Neuron (in vitro differentiated cells): ENCODE data around the gene SPTY2D1.
"Not testable (repeated sequence)": the region's sequence is repeated elsewhere in the genome, so short reads cannot be mapped to it uniquely, and the experiment has no call there.

Experiments
- H2AFZ ChIP-seq: one replicate; pipeline ENCODE4 v1.6.1; 2013; ENCODE audit warnings: low read depth, mild to moderate bottlenecking, inconsistent platforms, low read length, moderate library complexity
- H3K27me3 ChIP-seq: one replicate; pipeline ENCODE4 v1.6.1; 2013; ENCODE audit warnings: low read length; ENCODE audit not compliant: insufficient read depth
- H3K36me3 ChIP-seq: one replicate; pipeline ENCODE4 v1.6.1; 2013; ENCODE audit warnings: low read length; ENCODE audit not compliant: insufficient read depth
- H3K4me1 ChIP-seq: one replicate; pipeline ENCODE4 v1.6.1; 2013; ENCODE audit warnings: low read length; ENCODE audit not compliant: insufficient read depth
- H3K4me3 ChIP-seq: 2 replicates; pipeline ENCODE4 v1.5.1; 2013; ENCODE audit warnings: mild to moderate bottlenecking, low read length, moderate library complexity
- H3K9me3 ChIP-seq: one replicate; pipeline ENCODE4 v1.6.1; 2013; ENCODE audit warnings: low read length

SPTY2D1 gene

GRCh38 chr11:18650353-18650752 is 16.2 kb upstream of the SPTY2D1 start:
- Histone ChIP-seq H3K4me3 (no peak overlapping the region), H3K27me3 (no peaks in the 10 kb centered on the region), H3K36me3 (no peaks in the 10 kb centered on the region), H3K9me3 (no peaks in the 10 kb centered on the region), H3K4me1 (no peaks in the 10 kb centered on the region), H2AFZ (no peak overlapping the region)

GRCh38 chr11:18643034-18643433 is 8.9 kb upstream of the SPTY2D1 start:
- not testable (repeated sequence) for H3K9me3 ChIP-seq, H3K27me3 ChIP-seq, H3K4me1 ChIP-seq, H3K36me3 ChIP-seq, H2AFZ ChIP-seq, H3K4me3 ChIP-seq

- H3K27me3 ChIP-seq = peaks cover 2% of the 10 kb centered on the region
- H3K4me3 ChIP-seq = no peak overlapping the region
- no peaks in the 10 kb centered on the region for H3K9me3 ChIP-seq
- H3K4me1 ChIP-seq = no peaks in the 10 kb centered on the region
- H2AFZ ChIP-seq = no peak overlapping the region
- no peaks in the 10 kb centered on the region for H3K36me3 ChIP-seq
Observed at GRCh38 chr11:18641677-18642076, 7.5 kb upstream of the SPTY2D1 start.

- H3K27me3 ChIP-seq = no peaks in the 10 kb centered on the region
- peaks cover 16% of the 10 kb centered on the region for H3K4me1 ChIP-seq
- H3K9me3 ChIP-seq = no peaks in the 10 kb centered on the region
- peak overlapping the region; percentile 89 for H3K4me3 ChIP-seq
- no peaks in the 10 kb centered on the region for H3K36me3 ChIP-seq
- no peak overlapping the region for H2AFZ ChIP-seq
Observed at GRCh38 chr11:18633256-18634139, 644 bp downstream of the SPTY2D1 start.

- no peaks in the 10 kb centered on the region for H3K9me3 ChIP-seq
- no peak overlapping the region for H2AFZ ChIP-seq
- no peaks in the 10 kb centered on the region for H3K36me3 ChIP-seq
- peaks cover 16% of the 10 kb centered on the region for H3K4me1 ChIP-seq
- H3K4me3 ChIP-seq = peak overlapping the region; percentile 89
- H3K27me3 ChIP-seq = no peaks in the 10 kb centered on the region
Observed at GRCh38 chr11:18632841-18633240, 1.3 kb downstream of the SPTY2D1 start.

- no peaks in the 10 kb centered on the region for H3K36me3 ChIP-seq
- no peak overlapping the region for H3K4me3 ChIP-seq
- no peaks in the 10 kb centered on the region for H3K4me1 ChIP-seq
- H3K27me3 ChIP-seq = no peaks in the 10 kb centered on the region
- H2AFZ ChIP-seq = no peak overlapping the region
- H3K9me3 ChIP-seq = no peaks in the 10 kb centered on the region
Observed at GRCh38 chr11:18624161-18624560, 10.0 kb downstream of the SPTY2D1 start.

GRCh38 chr11:18623707-18624106 is 10.4 kb downstream of the SPTY2D1 start:
- Histone ChIP-seq H3K9me3 (no peaks in the 10 kb centered on the region), H3K4me1 (no peaks in the 10 kb centered on the region), H3K4me3 (no peak overlapping the region), H3K36me3 (no peaks in the 10 kb centered on the region), H2AFZ (no peak overlapping the region), H3K27me3 (no peaks in the 10 kb centered on the region)

GRCh38 chr11:18618342-18619025 is 15.7 kb downstream of the SPTY2D1 start:
- H2AFZ ChIP-seq = no peak overlapping the region
- H3K9me3 ChIP-seq = no peaks in the 10 kb centered on the region
- H3K4me1 ChIP-seq = peaks cover 3% of the 10 kb centered on the region
- no peaks in the 10 kb centered on the region for H3K27me3 ChIP-seq
- H3K4me3 ChIP-seq = no peak overlapping the region
- H3K36me3 ChIP-seq = peaks cover 24% of the 10 kb centered on the region

- H3K36me3 ChIP-seq = peaks cover 26% of the 10 kb centered on the region
- H3K4me1 ChIP-seq = peaks cover 3% of the 10 kb centered on the region
- no peak overlapping the region for H3K4me3 ChIP-seq
Observed at GRCh38 chr11:18617688-18618341, 16.3 kb downstream of the SPTY2D1 start.

GRCh38 chr11:18615628-18616392 is 18.3 kb downstream of the SPTY2D1 start:
- Histone ChIP-seq H2AFZ (no peak overlapping the region), H3K27me3 (no peaks in the 10 kb centered on the region), H3K9me3 (no peaks in the 10 kb centered on the region), H3K4me1 (peaks cover 3% of the 10 kb centered on the region), H3K36me3 (peaks cover 41% of the 10 kb centered on the region), H3K4me3 (no peak overlapping the region)

More at GRCh38 chr11:18617688-18618341, 16.3 kb downstream of the SPTY2D1 start:
- Histone ChIP-seq H2AFZ (no peak overlapping the region), H3K9me3 (no peaks in the 10 kb centered on the region), H3K27me3 (no peaks in the 10 kb centered on the region)

- no peak overlapping the region for H3K4me3 ChIP-seq
- H2AFZ ChIP-seq = no peak overlapping the region
- H3K9me3 ChIP-seq = no peaks in the 10 kb centered on the region
- H3K4me1 ChIP-seq = peaks cover 3% of the 10 kb centered on the region
- peaks cover 47% of the 10 kb centered on the region for H3K36me3 ChIP-seq
- no peaks in the 10 kb centered on the region for H3K27me3 ChIP-seq
Observed at GRCh38 chr11:18614667-18615066, 19.5 kb downstream of the SPTY2D1 start.

- Histone ChIP-seq H3K27me3 (no peaks in the 10 kb centered on the region), H3K36me3 (peaks cover 62% of the 10 kb centered on the region), H3K4me1 (peaks cover 3% of the 10 kb centered on the region), H2AFZ (no peak overlapping the region), H3K9me3 (no peaks in the 10 kb centered on the region), H3K4me3 (no peak overlapping the region)
Observed at GRCh38 chr11:18612394-18612793, 21.7 kb downstream of the SPTY2D1 start.
